GM12892 (cell line): Measurements from ENCODE around the gene SERTAD3.

Experiments
- POLR2A ChIP-seq: IDR thresholded peaks from 2 replicates; pipeline ENCODE4 v1.6.1; 2011; ENCODE audit warnings: low read depth, low read length, control low read depth
- POLR2AphosphoS5 ChIP-seq: IDR thresholded peaks from 2 replicates; pipeline ENCODE4 v1.6.1; 2011; ENCODE audit warnings: low read depth, low read length, control low read depth

- TF ChIP-seq POLR2AphosphoS5 (no peak), POLR2A (no peak)
Observed at GRCh38 chr19:40464059-40465024, 20.2 kb upstream of the SERTAD3 start.
